Measurements from ENCODE around the gene WDFY1.

Gene WDFY1

DNA sequence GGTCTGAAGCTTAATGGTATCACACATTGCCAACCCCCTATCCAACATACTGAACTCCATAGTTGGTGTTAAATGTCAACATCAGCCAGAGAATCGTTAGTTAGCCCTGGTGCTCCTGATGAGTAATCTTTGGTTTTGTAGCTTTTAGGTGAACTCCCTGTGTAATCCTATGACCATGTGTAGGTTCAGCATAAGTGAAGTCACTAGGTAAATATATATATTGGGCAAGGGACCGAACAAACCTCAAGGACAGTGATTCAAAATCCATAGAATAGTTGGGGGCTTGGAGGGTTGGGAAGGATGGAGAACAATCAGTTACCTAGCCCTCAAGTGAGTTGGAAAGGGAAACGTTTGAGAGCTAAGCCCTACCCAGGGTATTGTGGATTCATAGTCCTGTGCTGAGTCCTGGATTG, 91.7 kb downstream of the WDFY1 start:
- FAIRE-seq = no peak

GRCh38 chr2:223852281-223852795, 92.8 kb downstream of the WDFY1 start:
- no peak for FAIRE-seq

- FAIRE-seq = no peak
These were observed 97.7 kb downstream of the WDFY1 start for GRCh38 chr2:223847410-223847809.

GRCh38 chr2:223846515-223846914, 98.6 kb downstream of the WDFY1 start:
- FAIRE-seq = no peak

GRCh38 chr2:223841436-223842190, 103.5 kb downstream of the WDFY1 start:
- no peak for FAIRE-seq

DNA sequence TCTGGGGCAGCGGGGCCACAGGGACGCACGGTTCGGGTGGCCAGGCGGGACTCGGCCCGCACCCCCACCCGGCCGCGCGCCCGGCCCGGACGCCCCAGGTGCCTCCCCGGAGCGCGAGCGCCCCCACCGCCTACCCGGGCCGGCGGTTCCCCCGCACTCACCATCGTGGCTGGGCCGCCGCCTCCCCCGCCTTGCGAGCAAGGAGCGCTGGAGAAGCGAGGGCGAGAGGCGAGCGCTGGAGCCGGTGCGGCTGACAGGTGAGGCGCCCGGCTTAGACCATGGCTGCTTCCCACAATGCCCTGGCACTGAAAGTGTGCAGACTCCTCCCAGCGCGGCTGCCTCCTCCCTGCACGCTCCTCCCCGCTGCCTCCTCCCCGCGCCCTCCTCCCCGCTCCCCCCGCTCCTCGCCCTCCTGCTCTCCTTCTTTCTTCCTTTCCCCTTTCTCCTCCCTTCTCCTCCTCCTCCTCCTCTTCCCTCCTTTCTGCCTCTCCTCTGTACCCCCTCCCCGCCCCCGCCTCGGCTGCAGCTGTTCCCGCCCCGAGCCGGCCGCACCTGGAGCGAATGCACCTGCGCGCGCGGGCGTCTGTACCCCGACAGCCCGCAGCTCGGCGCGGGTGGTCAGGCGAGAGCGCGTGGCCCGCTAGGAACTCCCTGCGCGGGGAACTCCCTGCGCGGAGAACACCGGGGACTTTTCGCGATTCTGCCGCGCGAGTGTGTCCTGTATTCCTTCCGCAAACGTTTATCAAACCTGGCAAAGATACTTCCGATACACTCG, 107.7 kb downstream of the WDFY1 start, which contains the start of gene AP1S3:
Gene AP1S3, minus strand, starts transcription at position 296 of the 775 bp plus-strand sequence. Its CDS starts 132 bp downstream, at position 164.
- no peak for FAIRE-seq

DNA sequence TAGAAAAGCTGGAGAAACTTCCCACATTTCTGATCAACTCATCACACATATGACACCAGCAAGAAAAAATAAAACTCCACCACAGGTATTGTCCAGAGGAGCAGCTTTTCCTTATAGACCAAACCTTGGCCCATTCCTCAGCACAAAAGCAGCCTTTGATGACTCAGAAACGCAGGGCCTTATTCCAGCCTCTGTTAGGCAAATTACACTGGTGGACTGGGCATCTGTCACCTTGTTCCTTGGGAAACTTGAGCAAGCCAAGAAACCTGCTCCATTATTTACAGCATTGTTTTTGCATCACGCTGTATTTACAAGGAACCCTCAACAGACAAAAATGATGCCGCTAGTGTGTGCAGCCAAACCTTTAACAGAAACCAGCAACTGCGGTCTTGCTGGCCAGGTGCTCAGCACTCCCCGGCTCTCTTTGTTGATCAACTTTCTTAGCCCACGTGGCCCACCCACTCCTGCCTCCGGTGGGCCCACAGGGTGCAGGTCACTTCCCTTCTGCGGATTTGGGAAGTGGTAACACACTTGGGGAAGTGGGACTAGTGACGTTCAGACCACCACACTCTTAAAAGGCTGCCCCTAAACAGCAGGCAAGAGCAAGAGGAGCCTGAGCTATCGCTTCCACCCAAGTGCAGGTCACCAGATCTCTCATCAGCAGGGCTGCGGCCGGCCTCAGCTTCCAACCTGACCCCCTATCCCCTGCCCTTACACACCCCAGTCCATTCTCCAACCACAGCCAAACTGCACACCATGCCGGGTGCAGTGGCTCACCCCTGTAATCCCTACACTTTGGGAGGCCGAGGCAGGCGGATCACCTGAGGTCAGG, 109.2 kb downstream of the WDFY1 start:
- FAIRE-seq = no peak

DNA sequence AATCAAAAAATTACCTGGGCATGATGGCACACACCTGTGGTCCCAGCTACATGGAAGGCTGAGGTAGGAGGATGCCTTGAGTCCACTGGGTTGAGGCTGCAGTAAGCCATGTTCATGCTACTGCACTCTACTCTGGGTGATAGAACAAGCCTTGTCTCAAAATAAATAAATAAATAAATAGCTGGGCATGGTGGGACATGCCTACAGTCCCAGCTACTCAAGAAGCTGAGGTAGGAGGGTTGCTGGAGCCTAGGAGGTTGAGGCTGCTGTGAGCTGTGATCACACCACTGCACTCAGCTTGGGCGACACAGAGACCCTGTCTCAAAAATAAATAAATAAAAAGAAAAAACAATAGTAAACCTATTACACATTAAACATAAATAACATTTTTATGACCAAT, 110.7 kb downstream of the WDFY1 start:
- no peak for FAIRE-seq

DNA sequence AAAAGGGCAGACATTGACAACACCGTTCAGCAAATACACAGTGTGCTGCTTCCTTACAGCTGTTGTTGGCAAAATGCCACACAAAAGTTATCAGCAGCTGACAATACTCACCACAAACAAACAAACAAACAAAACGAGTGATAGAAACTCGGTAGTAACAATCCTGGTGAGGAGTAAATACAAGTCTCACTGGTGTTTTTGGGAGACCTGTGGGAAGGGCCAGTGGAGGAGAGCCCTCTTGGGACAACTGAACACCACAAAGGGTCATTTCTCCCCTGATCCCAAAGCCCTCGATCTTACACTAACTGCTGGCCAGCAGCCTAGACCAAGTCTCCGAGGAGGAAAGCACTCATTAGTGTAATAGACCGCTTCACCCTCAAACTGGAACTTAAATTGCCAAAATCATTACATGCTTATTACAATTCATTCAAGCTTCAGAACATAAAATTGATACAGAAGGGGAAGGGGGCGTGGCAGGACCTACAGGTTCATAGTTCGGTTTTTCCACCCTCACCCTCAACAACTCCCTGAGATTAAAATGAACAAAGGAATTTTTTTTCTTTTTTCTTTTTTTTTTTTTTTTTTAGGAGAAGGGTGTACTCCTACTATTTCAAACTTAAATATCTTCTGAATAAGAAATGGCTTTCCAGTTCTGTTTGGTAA, 112.8 kb downstream of the WDFY1 start:
- FAIRE-seq = no peak

- FAIRE-seq = no peak
These were observed 116.0 kb downstream of the WDFY1 start for GRCh38 chr2:223829128-223829527.

DNA sequence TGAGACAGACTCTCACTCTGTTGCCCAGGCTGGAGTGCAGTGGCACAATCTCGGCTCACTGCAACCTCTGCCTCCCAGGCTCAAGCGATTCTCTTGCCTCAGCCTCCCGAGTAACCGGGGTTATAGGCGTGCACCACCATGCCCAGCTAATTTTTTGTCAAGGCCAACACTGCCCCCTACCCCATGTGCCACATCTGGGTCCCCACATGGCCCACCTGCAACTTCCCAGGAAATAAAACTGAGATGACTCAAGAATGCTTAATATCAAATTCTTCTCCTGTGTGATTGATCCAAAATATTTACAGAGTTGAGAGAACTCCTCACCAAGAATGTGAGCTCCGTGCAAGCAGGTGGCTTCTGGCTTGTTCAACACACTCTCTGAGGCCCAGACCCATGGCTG, 116.8 kb downstream of the WDFY1 start:
- no peak for FAIRE-seq

DNA sequence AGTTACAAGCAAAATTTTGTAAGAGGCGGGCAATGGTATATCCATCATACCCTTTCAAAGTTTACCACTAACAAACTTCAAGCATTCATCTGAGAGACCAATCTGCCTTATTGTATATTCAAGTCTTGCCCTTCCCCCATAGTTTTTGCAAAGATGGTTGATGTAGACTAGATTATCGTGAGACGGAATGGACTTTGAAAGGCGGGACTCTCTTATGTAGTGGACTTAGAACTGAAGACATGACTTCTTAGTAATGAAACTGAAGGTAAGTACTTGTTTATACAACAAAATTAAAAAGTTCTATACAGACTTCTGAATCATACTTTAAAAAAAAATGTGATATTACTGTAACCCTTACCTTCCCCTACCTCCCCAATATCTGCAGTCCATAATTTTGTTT, 118.1 kb downstream of the WDFY1 start:
- FAIRE-seq = no peak

All from TTC549 (cell line).